ENCODE data around the gene EPHB1. TPM values are rescaled to one million over a fixed set of nuclear protein-coding genes. Genes with fewer than 3 reads are reported as not detected.
A peak's percentile ranks its signal among the peaks of the same experiment; 100 is the strongest.

EPHB1 gene
- total RNA-seq, 1 donor from 2014 or later = 16.3 TPM

GRCh38 chr3:134751831-134752230 is 43.2 kb upstream of the EPHB1 start:
- H3K36me3 Mint-ChIP-seq (ENCODE audit: unreplicated experiment) = no peaks in the 10 kb centered on the region
- H3K27me3 Mint-ChIP-seq (ENCODE audit: unreplicated experiment) = peaks cover 2% of the 10 kb centered on the region
- no peak overlapping the region for H3K27ac Mint-ChIP-seq (ENCODE audit: unreplicated experiment)
- H3K4me1 Mint-ChIP-seq (ENCODE audit: low read depth, unreplicated experiment) = no peaks in the 10 kb centered on the region
- no peak for DNase-seq
- no peak for TF ChIP-seq CTCF (IDR thresholded peaks at IDR 0.05; ENCODE audit: partially characterized antibody, unreplicated experiment)
- no peak overlapping the region for H3K4me3 Mint-ChIP-seq (ENCODE audit: unreplicated experiment)
- no peaks in the 10 kb centered on the region for H3K9me3 Mint-ChIP-seq (ENCODE audit: unreplicated experiment)

- H3K4me1 Mint-ChIP-seq (ENCODE audit: low read depth, unreplicated experiment) = no peaks in the 10 kb centered on the region
- no peaks in the 10 kb centered on the region for H3K36me3 Mint-ChIP-seq (ENCODE audit: unreplicated experiment)
- no peak overlapping the region for H3K4me3 Mint-ChIP-seq (ENCODE audit: unreplicated experiment)
- no peaks in the 10 kb centered on the region for H3K9me3 Mint-ChIP-seq (ENCODE audit: unreplicated experiment)
- H3K27ac Mint-ChIP-seq (ENCODE audit: unreplicated experiment) = no peak overlapping the region
- peaks cover 2% of the 10 kb centered on the region for H3K27me3 Mint-ChIP-seq (ENCODE audit: unreplicated experiment)
- DNase-seq = no peak
- TF ChIP-seq CTCF (IDR thresholded peaks at IDR 0.05; ENCODE audit: partially characterized antibody, unreplicated experiment) = no peak
Observed at GRCh38 chr3:134752761-134753461, 42.1 kb upstream of the EPHB1 start.

GRCh38 chr3:134753999-134754742 is 40.9 kb upstream of the EPHB1 start:
- H3K4me1 Mint-ChIP-seq (ENCODE audit: low read depth, unreplicated experiment) = no peaks in the 10 kb centered on the region
- no peaks in the 10 kb centered on the region for H3K9me3 Mint-ChIP-seq (ENCODE audit: unreplicated experiment)
- H3K36me3 Mint-ChIP-seq (ENCODE audit: unreplicated experiment) = no peaks in the 10 kb centered on the region
- no peak overlapping the region for H3K4me3 Mint-ChIP-seq (ENCODE audit: unreplicated experiment)
- no peak for DNase-seq
- TF ChIP-seq CTCF (IDR thresholded peaks at IDR 0.05; ENCODE audit: partially characterized antibody, unreplicated experiment) = no peak
- H3K27ac Mint-ChIP-seq (ENCODE audit: unreplicated experiment) = no peak overlapping the region
- peaks cover 2% of the 10 kb centered on the region for H3K27me3 Mint-ChIP-seq (ENCODE audit: unreplicated experiment)

- no peak overlapping the region for H3K4me3 Mint-ChIP-seq (ENCODE audit: unreplicated experiment)
- no peaks in the 10 kb centered on the region for H3K4me1 Mint-ChIP-seq (ENCODE audit: low read depth, unreplicated experiment)
- DNase-seq = peak; percentile 60
- H3K27ac Mint-ChIP-seq (ENCODE audit: unreplicated experiment) = no peak overlapping the region
- H3K27me3 Mint-ChIP-seq (ENCODE audit: unreplicated experiment) = peaks cover 2% of the 10 kb centered on the region
- no peaks in the 10 kb centered on the region for H3K9me3 Mint-ChIP-seq (ENCODE audit: unreplicated experiment)
- H3K36me3 Mint-ChIP-seq (ENCODE audit: unreplicated experiment) = no peaks in the 10 kb centered on the region
- TF ChIP-seq CTCF (IDR thresholded peaks at IDR 0.05; ENCODE audit: partially characterized antibody, unreplicated experiment) = peak; percentile 69
Observed at GRCh38 chr3:134754768-134755559, 40.1 kb upstream of the EPHB1 start.

Data from glutamatergic neuron (in vitro differentiated cells).